Liver (tissue), 9 donors: ENCODE measurements around the gene NAT8. TPM values are rescaled to one million over a fixed set of nuclear protein-coding genes. Genes with fewer than 3 reads are reported as not detected.
A peak's percentile ranks its signal among the peaks of the same experiment; 100 is the strongest.
"Not testable (repeated sequence)": the region's sequence is repeated elsewhere in the genome, so short reads cannot be mapped to it uniquely, and the experiment has no call there.

Experiments
- DNase-seq: peaks from one replicate; pipeline ENCODE4 v3.0.0-alpha.2; 2017; ENCODE audit warnings: low spot score
- H3K27ac ChIP-seq, 2 donors: one replicate each; pipeline ENCODE4 v1.7.0; 2013; ENCODE audit warnings: inconsistent platforms in 2 of 2, low read length in 2 of 2, control low read depth in 1 of 2, low read depth in 1 of 2, mild to moderate bottlenecking in 1 of 2
- H3K27me3 ChIP-seq, 4 donors: one replicate each; pipeline versions ENCODE4 v1.6.1 to v1.7.0; 2013; ENCODE audit warnings: low read length in 3 of 4, inconsistent platforms in 1 of 4, mild to moderate bottlenecking in 1 of 4, moderate library complexity in 1 of 4; ENCODE audit not compliant: control insufficient read depth in 4 of 4, insufficient read depth in 4 of 4
- H3K36me3 ChIP-seq, 4 donors: one replicate each; pipeline versions ENCODE4 v1.6.1 to v1.7.0; 2013; ENCODE audit warnings: low read length in 3 of 4, mild to moderate bottlenecking in 3 of 4, low read depth in 1 of 4, moderate library complexity in 1 of 4; ENCODE audit not compliant: control insufficient read depth in 4 of 4, insufficient read depth in 3 of 4
- H3K4me1 ChIP-seq, 4 donors: one replicate each; pipeline versions ENCODE4 v1.6.1 to v1.7.0; 2013; ENCODE audit warnings: low read length in 3 of 4, mild to moderate bottlenecking in 3 of 4, moderate library complexity in 1 of 4; ENCODE audit not compliant: control insufficient read depth in 4 of 4, insufficient read depth in 4 of 4
- H3K4me3 ChIP-seq, 3 donors: one replicate each; pipeline versions ENCODE4 v1.6.1 to v1.7.0; 2013; ENCODE audit warnings: low read length in 3 of 3, control low read depth in 1 of 3, low read depth in 1 of 3, mild to moderate bottlenecking in 1 of 3
- H3K9ac ChIP-seq, 2 donors: one replicate each; pipeline ENCODE4 v1.7.0; 2013; ENCODE audit warnings: low read length in 2 of 2, mild to moderate bottlenecking in 2 of 2, moderate library complexity in 2 of 2, control low read depth in 1 of 2, low read depth in 1 of 2
- H3K9me3 ChIP-seq, 4 donors: one replicate each; pipeline versions ENCODE4 v1.6.1 to v1.7.0; 2013; ENCODE audit warnings: low read length in 3 of 4; ENCODE audit not compliant: control insufficient read depth in 4 of 4
- RAD21 ChIP-seq, 2 donors: IDR thresholded peaks; 2 replicates each; pipeline ENCODE4 v1.6.1; 2016; ENCODE audit warnings: antibody characterized with exemption in 2 of 2, mild to moderate bottlenecking in 2 of 2
- WGBS: extraction: QIAGEN DNeasy Blood & Tissue Kit; methylation state at CpG from one replicate; pipeline ENCODE4 v1.1.7; 2013; 5-methylcytosine and 5-hydroxymethylcytosine counted together
- polyA plus RNA-seq, 2 donors: library from polyadenylated mRNA; stranded (reverse) in 1 of 2; unstranded in 1 of 2; fragments of 200-250 nt in 1 of 2; fragments of >200 nt in 1 of 2; fragmentation: Nextera tagmentation in 1 of 2; extraction: Ambion mirVana in 1 of 2; gene quantifications; one replicate each; pipeline versions ENCODE4 v1.2.1 to v1.2.3, GENCODE V29; 2013 to 2015
- total RNA-seq, 2 donors: library from RNA; depleted of rRNA; stranded (reverse); fragments of >200 nt; gene quantifications; one replicate each; pipeline ENCODE4 v1.2.3, GENCODE V29; 2014
- TF ChIP-seq, protein P1 (sequence below): fragments of 150-350 bp; IDR thresholded peaks from 2 replicates; pipeline ENCODE4 v1.5.1; 2017; ENCODE audit warnings: improper control_type of control experiment, low read depth, low read length; ENCODE audit not compliant: missing input control
- donor health status: healthy.
- donor health status: healthy.
- donor health status: healthy.
- donor health status: healthy.
- donor health status: healthy.

Gene NAT8
- total and polyA plus RNA-seq, 4 donors = 8.3 to 67.5 (median 19.2) TPM

DNA sequence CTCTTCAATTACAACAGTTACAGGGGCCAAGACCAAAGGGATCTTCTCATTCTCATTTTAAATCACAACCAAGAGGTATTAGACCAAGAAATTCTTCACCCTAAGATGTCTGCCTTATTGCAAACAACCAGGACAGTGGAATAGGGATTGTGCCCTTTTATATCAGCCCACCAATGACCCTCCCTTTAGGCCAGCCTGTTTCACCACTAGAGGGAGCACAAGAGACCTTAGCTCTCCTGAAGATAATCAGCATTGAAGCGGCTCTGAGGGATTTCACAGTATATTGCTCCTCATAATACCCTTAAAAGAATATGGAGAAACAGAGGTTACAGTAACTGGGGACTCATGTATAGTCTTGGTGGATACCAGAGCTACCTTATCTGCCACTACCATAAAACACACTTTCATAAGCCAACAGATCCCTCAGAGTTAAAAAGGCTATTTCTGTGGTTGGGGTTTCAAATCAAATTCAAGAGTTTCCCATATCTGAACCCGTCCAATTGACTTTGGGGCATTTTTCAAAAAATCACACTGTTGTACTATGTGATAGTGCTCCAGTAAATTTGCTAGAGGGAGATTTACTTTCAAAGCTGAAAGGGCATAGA, 11.5 kb downstream of the NAT8 start:
- not testable (repeated sequence) for DNase-seq, H3K9me3 ChIP-seq, H3K4me3 ChIP-seq, H3K27ac ChIP-seq, H3K36me3 ChIP-seq, H3K4me1 ChIP-seq, H3K9ac ChIP-seq, H3K27me3 ChIP-seq
- TF ChIP-seq, protein P1, sequence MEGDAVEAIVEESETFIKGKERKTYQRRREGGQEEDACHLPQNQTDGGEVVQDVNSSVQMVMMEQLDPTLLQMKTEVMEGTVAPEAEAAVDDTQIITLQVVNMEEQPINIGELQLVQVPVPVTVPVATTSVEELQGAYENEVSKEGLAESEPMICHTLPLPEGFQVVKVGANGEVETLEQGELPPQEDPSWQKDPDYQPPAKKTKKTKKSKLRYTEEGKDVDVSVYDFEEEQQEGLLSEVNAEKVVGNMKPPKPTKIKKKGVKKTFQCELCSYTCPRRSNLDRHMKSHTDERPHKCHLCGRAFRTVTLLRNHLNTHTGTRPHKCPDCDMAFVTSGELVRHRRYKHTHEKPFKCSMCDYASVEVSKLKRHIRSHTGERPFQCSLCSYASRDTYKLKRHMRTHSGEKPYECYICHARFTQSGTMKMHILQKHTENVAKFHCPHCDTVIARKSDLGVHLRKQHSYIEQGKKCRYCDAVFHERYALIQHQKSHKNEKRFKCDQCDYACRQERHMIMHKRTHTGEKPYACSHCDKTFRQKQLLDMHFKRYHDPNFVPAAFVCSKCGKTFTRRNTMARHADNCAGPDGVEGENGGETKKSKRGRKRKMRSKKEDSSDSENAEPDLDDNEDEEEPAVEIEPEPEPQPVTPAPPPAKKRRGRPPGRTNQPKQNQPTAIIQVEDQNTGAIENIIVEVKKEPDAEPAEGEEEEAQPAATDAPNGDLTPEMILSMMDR = peak; percentile 32
- TF ChIP-seq RAD21 (IDR thresholded peaks at IDR 0.05) = peak; percentile 67 to 73
- 34% methylated on average over 2 of the region's 2 CpGs for WGBS

GRCh38 chr2:73628493-73628892, 13.7 kb downstream of the NAT8 start:
- H3K36me3 ChIP-seq, H3K27ac ChIP-seq, H3K4me3 ChIP-seq, H3K27me3 ChIP-seq, DNase-seq, H3K9me3 ChIP-seq, H3K9ac ChIP-seq: not testable (repeated sequence)
- 93% methylated on average over 2 of the region's 2 CpGs for WGBS
- H3K4me1 ChIP-seq = peaks cover 3 to 14% (median 4%) of the 10 kb centered on the region in 4 donors

DNA sequence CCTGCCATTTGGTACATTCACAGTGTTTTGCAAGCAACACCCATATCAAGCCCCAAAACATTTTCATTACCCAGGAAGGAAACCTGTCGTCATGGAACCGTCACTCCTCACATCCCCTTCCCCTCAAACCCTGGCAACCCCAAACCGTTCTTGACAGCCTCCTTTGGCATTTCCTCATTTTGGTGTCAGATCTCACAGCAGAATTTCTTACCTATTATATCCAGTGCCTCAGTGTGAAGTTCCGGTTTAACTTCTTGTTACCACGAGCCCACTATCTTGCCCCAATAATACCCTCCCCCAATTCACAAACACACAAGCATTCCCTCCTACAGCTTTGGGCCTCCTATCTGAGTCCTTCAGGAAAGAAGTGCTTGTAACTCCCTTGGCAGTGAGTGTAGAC, 16.0 kb downstream of the NAT8 start:
- not testable (repeated sequence) for DNase-seq, H3K9me3 ChIP-seq, H3K9ac ChIP-seq, H3K27ac ChIP-seq, H3K27me3 ChIP-seq, H3K36me3 ChIP-seq, H3K4me3 ChIP-seq
- WGBS = 61% methylated on average over 5 of the region's 5 CpGs
- peaks cover 3 to 14% (median 4%) of the 10 kb centered on the region in 4 donors for H3K4me1 ChIP-seq

GRCh38 chr2:73624625-73625024, 17.6 kb downstream of the NAT8 start:
- DNase-seq, H3K9me3 ChIP-seq, H3K4me3 ChIP-seq, H3K27me3 ChIP-seq, H3K27ac ChIP-seq, H3K9ac ChIP-seq, H3K36me3 ChIP-seq: not testable (repeated sequence)
- peaks cover 3 to 12% (median 4%) of the 10 kb centered on the region in 4 donors for H3K4me1 ChIP-seq
- WGBS = 69% methylated on average over 9 of the region's 9 CpGs

GRCh38 chr2:73624036-73624435, 18.2 kb downstream of the NAT8 start:
- H3K36me3 ChIP-seq, H3K27ac ChIP-seq, H3K4me3 ChIP-seq, DNase-seq, H3K27me3 ChIP-seq, H3K9me3 ChIP-seq, H3K9ac ChIP-seq: not testable (repeated sequence)
- H3K4me1 ChIP-seq = peaks cover 3 to 12% (median 4%) of the 10 kb centered on the region in 4 donors
